ENCODE data around the gene ZNF385B.

The ZNF385B gene

DNA sequence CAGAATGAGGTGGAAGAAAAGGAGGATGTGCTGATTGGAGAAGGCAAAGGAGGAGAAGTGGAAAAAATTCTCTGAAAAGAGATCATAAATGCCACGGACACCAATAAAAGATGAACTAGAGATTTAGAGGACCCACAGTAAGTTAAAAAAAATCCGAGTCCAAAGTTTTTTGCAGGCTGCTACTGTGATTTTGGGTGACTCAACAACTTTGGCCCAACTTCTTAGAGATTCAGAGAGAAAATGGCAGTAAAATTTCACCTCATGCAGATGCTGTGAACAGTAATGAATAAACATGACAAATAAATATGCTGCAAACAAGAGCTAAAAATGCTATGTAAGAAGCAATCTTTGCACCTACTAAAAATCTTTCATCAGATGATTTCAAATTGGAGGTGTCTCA is 419.9 kb downstream of the ZNF385B start:
- TF ChIP-seq, protein P1, sequence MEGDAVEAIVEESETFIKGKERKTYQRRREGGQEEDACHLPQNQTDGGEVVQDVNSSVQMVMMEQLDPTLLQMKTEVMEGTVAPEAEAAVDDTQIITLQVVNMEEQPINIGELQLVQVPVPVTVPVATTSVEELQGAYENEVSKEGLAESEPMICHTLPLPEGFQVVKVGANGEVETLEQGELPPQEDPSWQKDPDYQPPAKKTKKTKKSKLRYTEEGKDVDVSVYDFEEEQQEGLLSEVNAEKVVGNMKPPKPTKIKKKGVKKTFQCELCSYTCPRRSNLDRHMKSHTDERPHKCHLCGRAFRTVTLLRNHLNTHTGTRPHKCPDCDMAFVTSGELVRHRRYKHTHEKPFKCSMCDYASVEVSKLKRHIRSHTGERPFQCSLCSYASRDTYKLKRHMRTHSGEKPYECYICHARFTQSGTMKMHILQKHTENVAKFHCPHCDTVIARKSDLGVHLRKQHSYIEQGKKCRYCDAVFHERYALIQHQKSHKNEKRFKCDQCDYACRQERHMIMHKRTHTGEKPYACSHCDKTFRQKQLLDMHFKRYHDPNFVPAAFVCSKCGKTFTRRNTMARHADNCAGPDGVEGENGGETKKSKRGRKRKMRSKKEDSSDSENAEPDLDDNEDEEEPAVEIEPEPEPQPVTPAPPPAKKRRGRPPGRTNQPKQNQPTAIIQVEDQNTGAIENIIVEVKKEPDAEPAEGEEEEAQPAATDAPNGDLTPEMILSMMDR (IDR thresholded peaks at IDR 0.05; ENCODE audit: insufficient read depth, low read depth, low read length, missing control alignments): no peak
- H3K4me3 ChIP-seq (ENCODE audit: low read length): no peak overlapping the region
- DNase-seq (ENCODE audit: low read depth): no peak

DNA sequence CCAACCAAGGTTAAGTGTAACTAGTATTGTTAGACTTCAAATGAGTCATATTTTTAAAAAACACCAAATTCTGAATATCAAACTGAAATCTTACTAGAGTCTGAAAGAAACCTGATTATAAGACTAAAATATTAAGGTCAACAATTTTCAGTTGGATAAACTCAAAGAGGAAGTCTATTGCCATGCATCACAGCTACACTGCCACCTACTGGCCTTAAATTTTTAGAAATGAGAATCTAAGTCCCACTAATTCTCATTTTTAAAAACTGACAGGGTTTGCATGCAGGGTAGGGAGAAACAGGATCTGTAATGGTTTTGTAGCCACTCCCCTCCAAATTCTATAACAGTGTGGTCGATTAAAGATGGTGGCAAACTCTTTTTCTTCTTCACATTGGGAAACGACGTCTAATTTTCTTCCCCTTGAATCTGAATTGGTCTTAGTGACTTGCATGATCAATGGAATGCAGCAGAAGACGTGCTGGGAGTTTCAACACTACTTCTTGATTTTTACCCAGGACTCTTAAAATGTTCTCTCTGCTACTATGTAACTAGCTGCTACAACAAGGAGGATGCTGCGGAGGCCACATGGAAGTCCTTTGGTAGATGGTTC is 420.7 kb downstream of the ZNF385B start:
- TF ChIP-seq, protein P1 (IDR thresholded peaks at IDR 0.05; ENCODE audit: insufficient read depth, low read depth, low read length, missing control alignments): peak; percentile 58
- peak; percentile 49 for DNase-seq (ENCODE audit: low read depth)
- H3K4me3 ChIP-seq (ENCODE audit: low read length): no peak overlapping the region

DNA sequence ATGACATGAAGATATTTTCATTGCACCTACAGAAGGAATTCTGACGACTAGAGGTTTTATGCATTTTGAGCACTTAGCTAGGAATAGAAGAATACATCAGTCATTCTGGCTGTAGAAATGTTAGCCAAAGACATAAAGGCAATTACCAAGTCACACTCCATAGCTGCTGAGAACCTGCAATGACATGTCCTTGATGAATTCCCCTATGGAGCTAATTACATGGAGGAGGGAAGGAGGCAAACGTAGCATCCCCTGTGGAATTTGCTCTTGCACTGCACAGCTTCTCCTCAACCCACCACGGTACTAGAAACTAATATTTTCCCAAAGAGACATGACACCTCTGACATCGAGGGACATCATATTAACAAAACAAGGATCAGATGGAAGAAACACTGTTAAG is 422.8 kb downstream of the ZNF385B start:
- no peak for DNase-seq (ENCODE audit: low read depth)
- H3K4me3 ChIP-seq (ENCODE audit: low read length): no peak overlapping the region
- TF ChIP-seq, protein P1 (IDR thresholded peaks at IDR 0.05; ENCODE audit: insufficient read depth, low read depth, low read length, missing control alignments): no peak

DNA sequence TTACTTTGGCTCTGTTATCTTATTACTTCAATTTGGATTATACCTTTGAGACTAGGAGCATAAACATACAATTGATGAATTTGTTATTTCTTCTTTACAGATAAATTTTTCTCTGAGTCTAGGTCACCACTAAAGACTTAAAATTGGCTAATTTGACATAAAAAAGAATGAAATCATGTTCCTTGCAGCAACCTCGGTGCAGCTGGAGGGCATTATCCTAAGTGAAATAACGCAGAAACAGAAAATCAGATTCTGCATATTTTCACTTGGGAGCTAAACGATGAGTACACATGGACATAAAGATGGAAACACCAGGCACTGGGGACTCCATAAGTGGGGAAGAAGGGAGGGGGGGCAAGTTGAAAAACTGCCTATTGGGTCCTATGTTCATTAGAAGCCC is 424.0 kb downstream of the ZNF385B start:
- TF ChIP-seq, protein P1 (IDR thresholded peaks at IDR 0.05; ENCODE audit: insufficient read depth, low read depth, low read length, missing control alignments): no peak
- H3K4me3 ChIP-seq (ENCODE audit: low read length): no peak overlapping the region
- DNase-seq (ENCODE audit: low read depth): no peak

DNA sequence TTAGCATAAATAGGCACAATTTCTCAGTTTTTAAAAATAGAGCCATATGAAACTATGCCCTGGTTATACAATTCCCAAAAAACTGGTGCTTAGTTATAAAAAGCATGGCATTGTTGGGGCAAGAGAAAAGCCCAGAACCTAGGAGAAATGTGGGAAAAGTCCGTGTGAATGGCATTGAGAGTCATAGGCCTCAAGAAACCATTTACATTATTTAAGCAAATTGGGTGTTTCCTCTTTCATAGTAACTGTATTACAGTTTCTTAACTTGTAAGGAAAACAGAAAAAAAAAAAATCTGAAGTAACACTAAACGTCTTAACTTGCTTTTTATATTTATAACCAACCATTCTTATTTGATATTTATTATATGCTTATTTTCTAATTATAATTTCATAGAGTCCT is 425.8 kb downstream of the ZNF385B start:
- DNase-seq (ENCODE audit: low read depth): no peak
- no peak overlapping the region for H3K4me3 ChIP-seq (ENCODE audit: low read length)
- TF ChIP-seq, protein P1 (IDR thresholded peaks at IDR 0.05; ENCODE audit: insufficient read depth, low read depth, low read length, missing control alignments): no peak

DNA sequence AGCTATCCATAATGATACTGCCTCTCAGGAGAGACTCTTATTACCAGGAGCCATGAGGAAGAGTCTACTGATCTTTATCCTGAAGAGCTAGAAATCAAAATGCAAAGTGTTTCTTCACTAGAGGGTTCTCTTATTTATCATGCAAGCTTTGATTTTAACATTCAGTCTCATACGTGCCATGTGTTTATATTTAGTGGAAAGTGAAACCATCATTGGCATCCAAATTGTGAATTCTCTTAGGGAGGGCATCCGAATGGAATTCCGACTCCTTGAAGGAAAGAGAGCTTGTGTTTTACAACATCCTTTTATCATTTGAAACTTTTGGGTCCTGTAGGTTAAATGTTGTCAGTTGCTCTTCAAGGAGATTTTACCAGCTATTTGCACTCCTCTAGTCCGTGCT is 426.4 kb downstream of the ZNF385B start:
- TF ChIP-seq, protein P1 (IDR thresholded peaks at IDR 0.05; ENCODE audit: insufficient read depth, low read depth, low read length, missing control alignments): no peak
- no peak overlapping the region for H3K4me3 ChIP-seq (ENCODE audit: low read length)
- DNase-seq (ENCODE audit: low read depth): no peak

DNA sequence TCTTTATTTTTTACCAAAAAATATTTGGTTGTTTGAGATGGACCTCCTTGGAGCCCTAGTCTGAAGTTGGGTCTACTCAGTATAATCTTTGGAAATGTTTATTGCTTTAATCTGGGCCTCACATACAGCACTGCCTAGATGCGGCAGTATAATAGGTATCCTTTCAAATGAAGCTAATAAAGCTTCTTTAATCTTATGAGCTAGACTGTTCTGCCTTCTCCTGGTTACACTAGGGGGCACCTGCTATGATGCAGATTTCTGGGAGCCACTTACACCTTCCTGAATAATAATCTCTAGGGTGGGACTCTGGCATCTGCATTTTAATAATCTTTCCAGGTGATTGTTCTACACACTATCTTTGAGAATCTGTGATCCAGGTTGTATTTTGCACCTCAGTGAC is 427.1 kb downstream of the ZNF385B start:
- DNase-seq (ENCODE audit: low read depth): no peak
- H3K4me3 ChIP-seq (ENCODE audit: low read length): no peak overlapping the region
- TF ChIP-seq, protein P1 (IDR thresholded peaks at IDR 0.05; ENCODE audit: insufficient read depth, low read depth, low read length, missing control alignments): no peak
